Effector CD8-positive, alpha-beta T cell (primary cell): ENCODE measurements around the gene CDHR5.

Experiments
- DNase-seq: peaks from one replicate; lab custom pipeline; 2025; lab: John Stamatoyannopoulos, UW

Gene CDHR5

DNA sequence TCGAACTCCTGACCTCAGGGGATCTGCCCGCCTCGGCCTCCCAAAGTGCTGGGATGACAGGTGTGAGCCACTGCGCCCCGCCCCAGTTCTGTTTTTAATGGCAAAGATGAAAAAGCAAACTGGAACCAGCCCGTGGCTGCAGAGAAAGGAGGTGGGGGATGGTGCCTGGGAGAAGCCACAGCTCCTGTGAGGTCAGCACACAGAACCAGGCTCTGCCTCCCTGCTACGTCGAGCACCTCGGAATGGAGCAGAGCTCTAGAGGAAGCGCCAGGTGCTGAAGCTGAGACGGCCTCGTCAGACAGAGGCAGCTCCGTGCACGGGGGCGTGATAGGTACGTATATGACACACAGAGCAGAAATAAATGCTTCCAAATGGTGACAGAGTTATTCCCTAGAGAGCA, 20.8 kb upstream of the CDHR5 start:
- no peak for DNase-seq

DNA sequence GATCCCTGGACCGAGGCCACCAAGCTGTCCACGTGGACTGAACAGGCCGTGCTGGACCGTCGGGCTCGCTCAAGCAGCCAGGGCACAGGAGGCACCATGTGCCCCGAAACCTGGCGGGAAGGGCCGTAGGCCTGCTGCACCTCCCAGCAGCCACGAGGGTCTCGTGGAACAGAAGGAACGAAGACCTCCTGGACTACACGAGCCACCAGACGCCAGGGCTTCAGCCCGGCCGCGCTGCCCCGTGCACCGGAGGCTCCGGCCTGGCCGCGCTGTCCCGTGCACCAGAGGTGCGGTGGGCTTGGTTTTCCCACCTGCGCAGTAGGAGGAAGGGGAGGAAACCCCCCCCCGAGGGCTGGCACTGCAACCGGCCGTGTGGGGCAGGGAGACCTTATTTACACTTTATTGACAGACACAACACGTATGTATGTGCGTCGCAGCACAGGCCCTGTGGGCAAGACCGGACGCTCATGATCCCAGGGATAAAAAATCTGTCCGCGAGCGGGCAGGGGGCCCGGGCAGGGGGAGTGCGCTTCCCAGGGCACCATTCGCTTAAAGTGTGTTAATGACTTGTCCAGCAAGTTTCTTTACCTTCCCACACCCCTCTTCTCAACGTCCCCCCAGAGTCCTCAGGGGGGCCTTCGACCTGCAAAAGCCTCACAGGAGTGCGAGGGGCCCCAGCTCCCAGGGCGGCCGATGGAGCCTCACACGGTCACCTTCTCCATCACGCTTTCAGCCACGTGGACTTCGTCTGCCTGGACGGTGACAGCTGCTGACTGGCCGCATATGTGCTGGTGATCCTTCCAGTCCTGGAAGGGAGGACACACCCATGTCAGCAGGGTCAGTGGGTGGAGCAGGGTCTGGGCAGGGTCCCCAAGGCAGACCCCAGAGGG, 19.3 kb upstream of the CDHR5 start:
- DNase-seq, result no peak

DNA sequence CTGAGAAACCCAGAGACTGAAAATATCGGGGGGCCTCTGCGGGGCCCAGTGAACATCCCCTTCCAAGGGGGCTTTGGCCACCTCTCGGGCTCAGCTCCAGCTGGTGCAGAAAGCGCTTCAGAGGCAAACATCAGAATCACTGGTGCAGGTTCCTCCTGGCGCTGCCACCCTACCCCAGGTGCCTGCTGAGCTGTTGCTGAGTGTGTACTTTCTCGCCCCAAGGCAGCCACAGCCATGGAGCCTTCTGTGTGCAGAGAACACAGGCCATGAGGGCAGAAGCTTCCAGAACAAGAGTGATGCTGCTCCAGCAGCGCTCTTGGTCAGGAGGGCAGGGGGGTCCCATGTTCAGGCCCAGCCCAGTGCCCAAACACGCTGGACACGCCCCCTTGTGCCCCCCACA, 18.6 kb upstream of the CDHR5 start:
- no peak for DNase-seq

DNA sequence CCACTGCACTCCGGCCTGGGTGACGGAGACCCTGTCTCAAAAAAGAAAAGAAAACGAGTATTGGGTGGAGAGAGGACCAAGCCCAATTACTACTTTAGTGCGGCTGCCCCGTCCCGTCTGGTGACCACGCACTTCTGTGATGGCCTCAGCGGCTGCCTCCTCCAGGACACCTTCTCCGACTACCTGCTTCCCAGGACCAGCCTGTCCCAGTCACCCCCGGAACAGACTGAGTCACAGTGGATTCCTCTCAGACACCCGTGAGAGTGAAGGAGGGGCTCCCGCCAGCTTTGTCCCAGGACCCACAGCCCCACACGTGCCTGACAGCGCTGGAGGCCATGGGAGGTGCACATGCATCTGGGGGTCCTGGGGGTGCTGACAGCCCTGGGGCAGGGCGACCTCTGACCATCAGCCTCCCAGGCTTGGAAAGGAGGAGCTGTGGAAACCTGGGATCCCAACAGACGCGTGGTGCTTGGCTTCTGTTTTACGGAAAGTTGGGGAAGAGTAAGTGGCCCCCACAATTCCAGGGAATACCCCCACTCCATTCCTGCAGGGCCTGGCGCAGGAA, 17.1 kb upstream of the CDHR5 start:
- DNase-seq, result no peak

DNA sequence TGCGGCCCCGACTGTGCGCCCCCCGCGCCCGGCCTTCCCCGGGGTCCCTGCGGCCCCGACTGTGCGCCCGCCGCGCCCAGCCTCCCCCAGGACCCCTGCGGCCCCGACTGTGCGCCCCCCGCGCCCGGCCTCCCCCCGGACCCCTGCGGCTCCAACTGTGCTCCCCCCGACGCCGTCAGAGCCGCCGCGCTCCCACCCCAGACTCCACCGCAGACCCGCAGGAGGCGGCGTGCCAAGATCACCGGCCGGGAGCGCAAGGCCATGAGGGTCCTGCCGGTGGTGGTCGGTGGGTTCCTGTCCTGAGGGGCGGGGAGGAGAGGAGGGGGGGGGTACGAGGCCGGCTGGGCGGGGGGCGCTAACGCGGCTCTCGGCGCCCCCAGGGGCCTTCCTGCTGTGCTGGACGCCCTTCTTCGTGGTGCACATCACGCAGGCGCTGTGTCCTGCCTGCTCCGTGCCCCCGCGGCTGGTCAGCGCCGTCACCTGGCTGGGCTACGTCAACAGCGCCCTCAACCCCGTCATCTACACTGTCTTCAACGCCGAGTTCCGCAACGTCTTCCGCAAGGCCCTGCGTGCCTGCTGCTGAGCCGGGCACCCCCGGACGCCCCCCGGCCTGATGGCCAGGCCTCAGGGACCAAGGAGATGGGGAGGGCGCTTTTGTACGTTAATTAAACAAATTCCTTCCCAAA, 15.4 kb upstream of the CDHR5 start:
- no peak for DNase-seq

DNA sequence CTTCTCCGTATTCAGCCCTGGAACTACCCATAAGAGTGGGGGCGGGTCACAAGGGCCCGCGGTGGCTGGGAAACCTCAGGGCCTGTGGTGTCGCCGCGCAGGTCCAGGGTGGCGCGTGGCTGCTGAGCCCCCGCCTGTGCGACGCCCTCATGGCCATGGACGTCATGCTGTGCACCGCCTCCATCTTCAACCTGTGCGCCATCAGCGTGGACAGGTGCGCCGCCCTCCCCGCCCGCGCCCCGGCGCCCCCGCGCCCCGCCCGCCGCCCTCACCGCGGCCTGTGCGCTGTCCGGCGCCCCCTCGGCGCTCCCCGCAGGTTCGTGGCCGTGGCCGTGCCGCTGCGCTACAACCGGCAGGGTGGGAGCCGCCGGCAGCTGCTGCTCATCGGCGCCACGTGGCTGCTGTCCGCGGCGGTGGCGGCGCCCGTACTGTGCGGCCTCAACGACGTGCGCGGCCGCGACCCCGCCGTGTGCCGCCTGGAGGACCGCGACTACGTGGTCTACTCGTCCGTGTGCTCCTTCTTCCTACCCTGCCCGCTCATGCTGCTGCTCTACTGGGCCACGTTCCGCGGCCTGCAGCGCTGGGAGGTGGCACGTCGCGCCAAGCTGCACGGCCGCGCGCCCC, 14.7 kb upstream of the CDHR5 start:
- no peak for DNase-seq

DNA sequence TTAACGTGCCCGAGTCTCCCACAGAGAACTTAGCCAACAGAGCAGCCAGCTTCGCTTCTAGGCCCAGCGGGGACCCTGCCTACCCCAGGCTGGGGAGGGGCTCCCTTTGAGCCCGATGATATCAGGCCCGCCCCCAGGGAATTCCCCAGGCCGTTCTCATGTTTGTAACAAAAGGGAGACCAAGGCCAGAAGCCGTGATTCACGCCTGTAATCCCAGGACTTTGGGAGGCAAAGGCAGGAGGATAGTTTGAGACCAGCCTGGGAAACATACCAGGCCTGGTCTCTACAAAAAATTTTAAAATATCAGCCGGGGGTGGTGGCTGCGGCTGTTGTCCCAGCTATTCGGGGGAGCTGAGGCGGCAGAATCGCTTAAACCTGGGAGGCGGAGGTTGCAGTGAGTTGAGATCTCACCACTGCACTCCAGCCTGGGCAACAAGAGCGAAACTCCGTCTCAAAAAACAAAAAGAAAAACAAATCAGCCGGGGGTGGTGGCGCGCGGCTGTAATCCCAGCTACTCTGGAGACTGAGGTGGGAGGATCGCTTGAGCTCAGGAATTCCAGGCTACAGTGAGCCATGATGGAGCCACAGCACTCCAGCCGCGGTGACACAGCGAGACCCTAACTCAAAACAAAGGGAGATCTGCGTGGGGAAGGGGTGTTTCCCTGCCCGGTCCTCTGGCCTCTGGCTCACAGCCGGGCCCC, 14.0 kb upstream of the CDHR5 start:
- no peak for DNase-seq

DNA sequence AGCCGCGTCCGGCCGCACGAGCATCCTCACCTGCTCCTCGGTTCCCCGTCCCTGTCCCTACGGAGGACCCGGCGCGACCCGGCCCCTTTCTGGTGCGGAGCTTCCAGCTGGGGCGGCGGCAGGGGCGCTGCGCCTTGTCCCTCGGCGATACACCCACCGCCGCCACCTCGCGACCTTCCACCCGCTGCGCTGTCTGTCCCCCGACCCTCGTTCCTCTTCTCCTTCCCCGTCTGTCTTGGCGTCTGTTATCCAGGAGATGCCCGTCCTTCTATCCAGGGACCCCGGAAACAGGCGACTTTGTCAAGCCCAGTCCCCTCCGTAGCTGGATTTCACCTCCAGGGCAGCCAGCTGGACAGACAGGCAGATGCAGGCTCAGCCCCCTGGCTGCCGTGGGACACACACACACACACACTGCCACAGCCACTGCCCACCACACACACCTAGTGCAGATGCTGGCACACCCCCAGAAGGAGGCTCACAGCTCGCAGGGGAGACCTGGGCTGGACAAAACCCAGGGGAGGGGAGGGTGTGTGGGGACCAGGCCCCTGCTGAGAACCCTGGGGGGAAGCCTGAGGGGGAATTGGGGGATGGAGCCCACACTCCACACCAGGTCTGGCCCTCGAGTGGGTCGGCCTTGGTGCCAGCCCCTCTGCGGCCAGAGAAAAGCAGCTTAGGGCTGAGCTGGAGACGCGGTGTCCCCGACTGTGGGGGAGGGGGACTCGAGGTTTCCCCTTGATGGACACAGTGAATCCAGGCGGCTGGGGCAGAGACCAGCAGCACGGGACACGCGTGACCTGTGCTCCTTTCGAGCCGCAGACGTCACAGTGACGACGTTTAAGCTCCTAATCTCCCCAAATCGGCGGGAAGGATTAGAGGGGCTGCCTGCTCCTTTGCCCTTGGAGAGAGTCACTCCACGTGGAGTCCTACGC, 13.1 kb upstream of the CDHR5 start:
- no peak for DNase-seq

DNA sequence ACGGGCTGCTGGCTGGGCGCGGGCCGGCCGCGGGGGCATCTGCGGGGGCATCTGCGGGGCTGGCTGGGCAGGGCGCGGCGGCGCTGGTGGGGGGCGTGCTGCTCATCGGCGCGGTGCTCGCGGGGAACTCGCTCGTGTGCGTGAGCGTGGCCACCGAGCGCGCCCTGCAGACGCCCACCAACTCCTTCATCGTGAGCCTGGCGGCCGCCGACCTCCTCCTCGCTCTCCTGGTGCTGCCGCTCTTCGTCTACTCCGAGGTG, 12.5 kb upstream of the CDHR5 start:
- no peak for DNase-seq

DNA sequence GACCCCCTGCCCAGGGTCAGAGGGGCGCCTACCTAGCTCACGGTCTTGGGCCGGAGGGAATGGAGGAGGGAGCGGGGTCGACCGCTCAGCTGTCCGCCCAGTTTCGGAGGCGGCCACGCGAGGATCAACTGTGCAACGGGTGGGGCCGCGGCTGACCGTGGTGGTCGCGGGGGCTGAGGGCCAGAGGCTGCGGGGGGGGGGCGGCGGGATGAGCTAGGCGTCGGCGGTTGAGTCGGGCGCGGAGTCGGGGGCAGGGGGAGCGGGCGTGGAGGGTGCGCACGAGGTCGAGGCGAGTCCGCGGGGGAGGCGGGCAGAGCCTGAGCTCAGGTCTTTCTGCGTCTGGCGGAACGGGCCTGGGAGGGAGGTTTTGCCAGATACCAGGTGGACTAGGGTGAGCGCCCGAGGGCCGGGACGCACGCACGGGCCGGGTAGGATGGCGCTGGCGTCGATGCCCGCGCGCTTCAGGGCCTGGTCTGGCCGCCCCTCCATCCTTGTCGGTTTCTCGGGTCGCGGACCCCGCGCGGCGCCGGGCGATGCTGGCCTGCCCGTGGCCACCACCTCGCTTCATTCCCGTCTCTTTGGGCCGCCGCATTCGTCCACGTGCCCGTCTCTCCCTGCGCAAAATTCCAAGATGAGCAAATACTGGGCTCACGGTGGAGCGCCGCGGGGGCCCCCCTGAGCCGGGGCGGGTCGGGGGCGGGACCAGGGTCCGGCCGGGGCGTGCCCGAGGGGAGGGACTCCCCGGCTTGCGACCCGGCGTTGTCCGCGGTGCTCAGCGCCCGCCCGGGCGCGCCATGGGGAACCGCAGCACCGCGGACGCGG, 12.0 kb upstream of the CDHR5 start, which contains the start of gene DRD4:
DRD4 (plus strand) TSS at position 759 of the 822 bp plus-strand sequence; CDS start at position 795, 36 bp downstream.
- no peak for DNase-seq

DNA sequence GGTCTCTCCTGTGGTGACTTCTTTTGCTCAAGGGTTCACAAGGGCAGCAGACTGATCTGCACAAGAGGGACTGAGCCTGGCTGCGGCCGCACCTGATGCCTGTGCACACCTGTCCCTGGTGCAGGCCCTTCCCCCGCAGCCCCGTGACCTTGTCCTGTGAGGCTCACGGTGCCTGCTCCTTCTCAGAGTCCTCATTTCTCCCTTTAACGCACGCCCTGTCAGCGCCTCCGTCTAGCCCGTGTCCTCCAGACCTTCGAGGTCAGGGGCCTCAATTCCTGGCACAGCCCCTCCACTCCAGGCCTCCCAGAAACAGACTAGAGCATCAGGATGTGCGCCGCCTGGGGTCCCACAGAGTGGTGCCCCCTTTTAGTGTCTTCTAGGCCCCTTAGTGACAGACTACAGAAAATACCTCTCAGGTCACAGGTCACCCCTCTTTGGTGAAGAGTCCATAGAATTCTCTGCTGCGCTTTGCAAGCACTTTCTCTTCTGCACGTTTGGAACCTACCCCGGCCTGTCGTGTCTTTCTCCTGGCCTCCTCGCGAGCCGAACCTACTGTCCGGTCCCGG, 11.3 kb upstream of the CDHR5 start:
- no peak for DNase-seq

DNA sequence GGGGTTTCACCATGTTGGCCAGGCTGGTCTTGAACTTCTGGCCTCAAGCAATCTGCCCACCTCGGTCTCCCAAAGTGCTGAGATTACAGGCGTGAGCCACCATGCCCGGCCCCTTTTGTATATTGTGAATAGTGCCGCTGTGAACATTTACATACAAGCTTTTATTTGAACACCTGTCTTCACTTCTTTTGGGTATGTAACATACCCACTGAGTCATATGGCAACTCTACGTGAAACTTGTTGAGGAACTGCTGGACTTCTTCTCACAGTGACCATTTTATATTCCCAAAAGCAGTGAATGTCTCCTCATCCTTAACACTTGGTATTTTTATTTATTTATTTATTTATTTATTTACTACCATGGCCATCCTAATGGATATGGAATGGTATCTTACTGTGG, 6.1 kb upstream of the CDHR5 start:
- DNase-seq, result no peak

DNA sequence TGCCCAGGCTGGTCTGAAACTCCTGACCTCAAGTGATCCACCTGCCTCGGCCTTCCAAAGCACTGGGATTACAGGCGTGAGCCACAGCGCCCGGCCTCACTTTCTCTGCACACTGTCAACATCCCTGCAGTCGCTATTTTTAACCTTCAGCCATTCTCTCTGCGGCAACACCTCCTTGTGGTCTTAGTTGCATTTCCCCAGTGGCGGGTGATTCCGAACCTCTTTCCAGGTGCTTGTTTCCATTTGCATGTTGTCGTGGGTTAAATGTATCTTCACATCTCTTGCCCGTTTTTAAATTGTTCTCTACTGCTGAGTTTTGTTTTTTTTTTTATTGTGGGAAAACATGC, 4.5 kb upstream of the CDHR5 start:
- DNase-seq, result no peak

DNA sequence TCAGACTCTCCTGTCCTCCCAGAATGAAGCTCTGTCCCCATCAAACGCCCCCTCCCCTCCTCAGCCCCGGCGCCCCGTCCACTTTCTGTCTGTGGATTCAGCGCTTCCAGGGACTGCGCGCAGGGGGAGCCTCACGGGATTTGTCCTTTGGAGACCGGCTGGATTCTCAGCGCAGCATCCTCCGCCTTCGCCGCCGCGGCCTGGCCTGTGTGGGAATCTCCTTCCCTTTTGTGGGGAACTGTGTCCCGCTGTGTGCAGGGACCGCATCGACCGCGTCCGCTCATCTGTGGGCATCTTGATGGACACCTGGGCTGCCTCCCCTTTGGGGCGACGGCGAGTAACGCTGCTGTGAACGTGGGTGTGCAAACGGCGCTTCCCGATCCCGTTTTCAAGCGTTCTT, 3.3 kb upstream of the CDHR5 start:
- no peak for DNase-seq

DNA sequence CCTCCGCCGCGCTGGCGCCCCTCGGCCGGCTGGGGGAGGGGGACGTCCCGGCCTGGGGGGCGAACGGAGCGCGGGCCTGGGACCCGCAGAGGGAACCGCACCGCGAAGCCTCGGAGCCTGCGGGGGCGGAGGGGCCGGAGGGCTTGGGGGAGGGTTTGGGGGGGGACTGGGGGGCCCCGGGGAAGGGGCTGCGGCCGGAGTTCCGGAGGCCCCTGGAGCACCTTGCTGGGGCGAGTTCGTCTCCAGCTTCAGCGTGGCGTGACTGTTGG, 2.5 kb upstream of the CDHR5 start:
- DNase-seq, result no peak

DNA sequence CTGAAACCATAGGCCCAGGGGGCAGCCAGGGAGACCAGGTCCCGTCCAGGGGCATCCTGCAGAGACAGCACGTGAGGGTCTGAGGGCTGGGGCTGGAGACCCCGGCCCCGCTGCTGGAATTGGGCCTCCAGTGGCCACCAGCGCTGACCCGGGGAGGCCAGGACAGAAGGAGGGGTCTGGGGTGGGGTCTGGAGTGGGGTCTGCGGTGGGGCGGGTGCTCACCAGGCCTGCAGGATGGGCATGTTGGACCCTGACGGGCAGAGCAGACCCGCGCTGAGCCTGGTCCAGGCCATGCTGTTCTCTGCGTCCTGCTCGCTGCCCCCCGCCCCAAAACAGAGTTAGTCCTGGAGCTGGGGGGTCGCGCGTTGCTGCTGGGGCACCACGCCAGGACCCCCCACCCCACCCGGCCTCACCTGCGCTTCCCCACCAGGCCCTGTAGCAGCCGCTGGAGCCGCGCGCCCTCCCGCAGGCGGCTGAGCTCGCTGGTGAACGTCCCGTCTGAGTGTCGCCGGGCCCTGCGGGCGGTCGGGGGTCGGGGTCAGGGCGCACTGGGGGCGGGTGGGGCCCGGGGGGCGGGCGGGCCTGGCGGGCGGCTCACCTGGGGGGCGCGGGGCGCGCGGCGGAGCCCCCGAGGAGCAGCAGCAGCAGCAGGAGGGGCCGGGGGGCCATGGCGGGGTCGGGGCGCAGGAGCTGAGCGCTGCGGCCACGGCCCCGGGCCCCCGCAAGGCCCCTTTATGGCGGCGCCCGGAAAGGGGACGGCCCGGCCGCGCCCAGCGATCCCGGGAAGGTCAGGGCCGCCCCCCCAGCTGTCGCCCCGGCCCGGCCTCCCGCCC, 1.9 kb upstream of the CDHR5 start, which contains the start of gene SCT:
SCT (minus strand) TSS at position 707 of the 833 bp plus-strand sequence; CDS start at position 669, 38 bp downstream.
- DNase-seq, result no peak

DNA sequence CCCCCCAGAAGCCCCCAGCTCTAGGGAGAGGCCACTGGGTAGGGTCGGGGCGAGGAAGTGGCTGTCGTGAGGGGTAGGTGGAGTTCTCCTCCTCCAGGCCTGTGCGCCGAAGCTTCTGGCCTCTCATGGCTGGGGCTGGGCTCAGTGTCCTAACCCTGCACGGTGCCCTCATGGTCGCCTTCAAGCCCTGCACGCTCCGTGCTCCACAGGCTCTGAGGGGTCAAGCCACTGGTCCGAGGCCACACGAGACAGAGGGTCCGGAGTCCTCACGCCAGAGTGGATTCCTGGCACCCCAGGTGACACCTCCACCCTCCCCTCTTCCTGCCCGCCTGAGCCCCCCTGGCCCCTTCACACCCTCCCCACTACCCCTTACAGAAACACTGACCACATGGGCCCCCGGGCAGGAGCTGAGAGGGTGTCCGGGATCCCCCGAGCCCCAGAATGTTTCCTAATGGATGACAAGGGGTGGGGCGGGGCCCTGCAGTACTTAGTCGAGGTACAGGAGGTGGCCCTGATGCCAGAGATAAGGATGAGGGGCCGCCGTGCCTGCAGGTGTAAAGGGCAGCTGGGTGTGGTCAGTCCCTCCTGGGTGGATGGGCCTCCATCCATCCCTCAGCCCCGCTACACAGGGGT, 997 bp upstream of the CDHR5 start:
- no peak for DNase-seq

DNA sequence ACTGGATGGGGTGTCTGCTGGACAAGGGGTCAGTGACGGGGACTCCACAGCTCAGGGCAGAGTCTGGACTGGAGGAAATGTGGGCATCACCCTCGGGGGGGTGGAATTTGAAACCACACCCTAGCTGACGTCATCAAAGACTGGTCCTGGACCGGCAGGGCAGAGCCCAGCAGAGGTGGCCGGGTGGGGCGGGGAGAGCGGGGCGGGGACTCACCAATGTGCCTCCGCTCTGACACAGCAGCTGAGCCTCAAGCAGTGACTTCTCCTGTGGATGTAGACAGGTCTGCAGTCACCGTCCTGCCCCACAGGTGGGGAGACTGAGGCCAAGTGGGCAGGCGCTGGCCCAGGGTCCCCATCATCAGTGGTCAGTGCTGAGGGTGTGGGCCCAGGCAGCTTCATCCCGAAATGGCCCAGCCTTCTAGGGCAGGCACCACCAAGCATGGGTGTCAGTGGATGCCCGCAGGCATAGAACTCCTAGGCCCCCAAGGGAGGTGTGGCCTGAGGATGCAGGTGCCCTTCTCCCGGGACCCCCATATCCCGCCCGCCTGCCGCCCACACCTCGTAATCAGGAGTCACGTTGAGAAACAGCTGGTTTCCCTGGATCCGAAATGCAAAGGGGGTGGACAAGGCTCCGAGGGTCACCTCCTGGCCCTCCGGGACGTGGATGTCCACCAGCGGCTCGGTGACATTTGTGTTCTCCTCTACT, 603 bp downstream of the CDHR5 start:
- no peak for DNase-seq
